Stimulated activated CD8-positive, alpha-beta memory T cell treated with anti-CD3 and anti-CD28 coated beads, Interleukin-4, amount 100 ng/mL, for 4 hours (primary cell): ENCODE data around the gene TAF1C.
"Not testable (repeated sequence)": the region's sequence is repeated elsewhere in the genome, so short reads cannot be mapped to it uniquely, and the experiment has no call there.

Experiments used
- DNase-seq, 2 donors: peaks; one replicate each; pipeline ENCODE4 v3.0.0-alpha.2; 2020; ENCODE audit warnings: low read depth in 2 of 2, low spot score in 1 of 2

The TAF1C gene

GRCh38 chr16:84186685-84187437, at the start of gene TAF1C:
TAF1C (minus strand) TSS chr16:84187057; CDS start chr16:84184988, 2,069 bp downstream.
- peak; percentile 80 to 82 for DNase-seq

GRCh38 chr16:84234321-84235241, 47.7 kb upstream of the TAF1C start:
- DNase-seq: no peak

- no peak for DNase-seq
These were observed 46.9 kb upstream of the TAF1C start for GRCh38 chr16:84233748-84234147.

GRCh38 chr16:84232969-84233368, 46.1 kb upstream of the TAF1C start:
- DNase-seq: no peak

- DNase-seq: no peak
These were observed 45.2 kb upstream of the TAF1C start for GRCh38 chr16:84232060-84232459.

- no peak for DNase-seq
These were observed 42.6 kb upstream of the TAF1C start for GRCh38 chr16:84229471-84229870.

- DNase-seq: no peak
These were observed 41.5 kb upstream of the TAF1C start for GRCh38 chr16:84228256-84228838.

GRCh38 chr16:84227548-84227947, 40.7 kb upstream of the TAF1C start:
- DNase-seq: no peak

GRCh38 chr16:84226026-84226425, 39.2 kb upstream of the TAF1C start:
- no peak for DNase-seq

- DNase-seq: no peak
These were observed 38.7 kb upstream of the TAF1C start for GRCh38 chr16:84225571-84225970.

GRCh38 chr16:84225126-84225525, 38.3 kb upstream of the TAF1C start:
- no peak for DNase-seq

GRCh38 chr16:84224554-84224953, 37.7 kb upstream of the TAF1C start:
- no peak for DNase-seq

GRCh38 chr16:84223456-84223855, 36.6 kb upstream of the TAF1C start:
- DNase-seq: no peak

GRCh38 chr16:84220851-84221250, 34.0 kb upstream of the TAF1C start:
- no peak for DNase-seq

- DNase-seq: no peak
These were observed 32.1 kb upstream of the TAF1C start for GRCh38 chr16:84218956-84219355.

GRCh38 chr16:84218176-84218823, 31.4 kb upstream of the TAF1C start:
- no peak for DNase-seq

GRCh38 chr16:84216144-84216543, 29.3 kb upstream of the TAF1C start:
- not testable (repeated sequence) for DNase-seq

GRCh38 chr16:84215531-84215930, 28.7 kb upstream of the TAF1C start:
- no peak for DNase-seq

GRCh38 chr16:84214451-84215066, 27.7 kb upstream of the TAF1C start:
- no peak for DNase-seq

GRCh38 chr16:84212631-84213030, 25.8 kb upstream of the TAF1C start:
- DNase-seq: no peak

- DNase-seq: no peak
These were observed 25.3 kb upstream of the TAF1C start for GRCh38 chr16:84212154-84212553.
